Measurements from ENCODE around the gene SH3BP1. TPM values are rescaled to one million over a fixed set of nuclear protein-coding genes. Genes with fewer than 3 reads are reported as not detected.
A peak's percentile ranks its signal among the peaks of the same experiment; 100 is the strongest.

Gene SH3BP1
- total and polyA plus RNA-seq, 2 of the 13 experiments (the other 11 are each of a cell fraction or from before 2014, with no cell fraction given), result 8.4 to 18.5 TPM

DNA sequence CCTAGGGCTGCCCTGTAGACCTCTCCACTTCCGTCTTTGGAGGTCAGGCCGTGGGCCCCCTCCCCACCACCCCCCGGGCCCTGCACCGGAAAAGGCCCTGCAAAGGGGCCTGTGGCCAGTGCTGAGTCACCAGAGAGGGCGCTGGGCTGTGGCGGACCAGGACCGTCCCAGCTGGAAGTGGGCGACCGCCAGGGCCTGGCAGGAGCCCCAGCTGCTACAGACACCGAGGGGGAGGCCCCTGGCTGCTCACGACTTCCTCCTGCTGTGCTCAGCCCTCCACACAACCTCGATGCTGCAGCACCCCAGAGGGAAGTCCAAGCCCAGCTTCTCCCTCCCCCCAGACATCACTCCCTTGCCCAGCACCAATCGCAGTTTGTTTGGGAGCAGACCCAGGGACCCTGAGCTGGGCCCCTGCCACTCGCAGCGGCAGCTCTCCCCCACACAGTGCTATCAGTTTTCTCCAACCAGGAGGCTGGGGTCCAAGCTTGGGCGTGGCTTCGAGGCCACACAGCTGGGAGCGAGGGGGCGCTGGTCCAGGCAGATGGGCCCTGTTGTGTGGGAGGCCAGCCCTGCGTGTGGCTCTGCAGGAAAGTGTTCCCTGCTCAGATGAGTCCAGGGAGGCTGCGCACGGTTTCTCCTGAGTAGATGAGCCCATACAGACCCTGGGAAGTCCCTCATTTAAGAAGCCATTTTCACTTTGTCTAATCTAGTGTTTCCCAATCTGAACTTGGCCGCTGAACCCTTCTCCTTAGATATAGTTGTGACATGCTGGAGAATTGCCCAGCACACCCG lies 5.6 kb upstream of the SH3BP1 start (continued):
- TF ChIP-seq ZNF605 (CRISPR knock-in tag; IDR thresholded peaks at IDR 0.05), result peak; percentile 50; the same call in 1 of the 2 replicates
- TF ChIP-seq, protein P1, sequence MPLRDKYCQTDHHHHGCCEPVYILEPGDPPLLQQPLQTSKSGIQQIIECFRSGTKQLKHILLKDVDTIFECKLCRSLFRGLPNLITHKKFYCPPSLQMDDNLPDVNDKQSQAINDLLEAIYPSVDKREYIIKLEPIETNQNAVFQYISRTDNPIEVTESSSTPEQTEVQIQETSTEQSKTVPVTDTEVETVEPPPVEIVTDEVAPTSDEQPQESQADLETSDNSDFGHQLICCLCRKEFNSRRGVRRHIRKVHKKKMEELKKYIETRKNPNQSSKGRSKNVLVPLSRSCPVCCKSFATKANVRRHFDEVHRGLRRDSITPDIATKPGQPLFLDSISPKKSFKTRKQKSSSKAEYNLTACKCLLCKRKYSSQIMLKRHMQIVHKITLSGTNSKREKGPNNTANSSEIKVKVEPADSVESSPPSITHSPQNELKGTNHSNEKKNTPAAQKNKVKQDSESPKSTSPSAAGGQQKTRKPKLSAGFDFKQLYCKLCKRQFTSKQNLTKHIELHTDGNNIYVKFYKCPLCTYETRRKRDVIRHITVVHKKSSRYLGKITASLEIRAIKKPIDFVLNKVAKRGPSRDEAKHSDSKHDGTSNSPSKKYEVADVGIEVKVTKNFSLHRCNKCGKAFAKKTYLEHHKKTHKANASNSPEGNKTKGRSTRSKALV (CRISPR knock-in tag; IDR thresholded peaks at IDR 0.05), result no peak
- TF ChIP-seq ZNF136 (CRISPR knock-in tag; IDR thresholded peaks at IDR 0.05; ENCODE audit: low read depth), result no peak
- TF ChIP-seq, protein P2, sequence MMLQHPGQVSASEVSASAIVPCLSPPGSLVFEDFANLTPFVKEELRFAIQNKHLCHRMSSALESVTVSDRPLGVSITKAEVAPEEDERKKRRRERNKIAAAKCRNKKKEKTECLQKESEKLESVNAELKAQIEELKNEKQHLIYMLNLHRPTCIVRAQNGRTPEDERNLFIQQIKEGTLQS (CRISPR knock-in tag; IDR thresholded peaks at IDR 0.05), result no peak
- peak; percentile 37; the same call in 1 of the 2 replicates for TF ChIP-seq SIX1 (CRISPR knock-in tag; IDR thresholded peaks at IDR 0.05; ENCODE audit: borderline replicate concordance)
- peak; percentile 87 for TF ChIP-seq ZBTB7A (CRISPR knock-in tag; IDR thresholded peaks at IDR 0.05)
- TF ChIP-seq JUN (CRISPR knock-in tag; IDR thresholded peaks at IDR 0.05), result peak; percentile 31; the same call in 1 of the 2 replicates
- TF ChIP-seq TBL1XR1 (IDR thresholded peaks at IDR 0.05; ENCODE audit: borderline replicate concordance, low read length, partially characterized antibody), result no peak
- TF ChIP-seq, protein P3, sequence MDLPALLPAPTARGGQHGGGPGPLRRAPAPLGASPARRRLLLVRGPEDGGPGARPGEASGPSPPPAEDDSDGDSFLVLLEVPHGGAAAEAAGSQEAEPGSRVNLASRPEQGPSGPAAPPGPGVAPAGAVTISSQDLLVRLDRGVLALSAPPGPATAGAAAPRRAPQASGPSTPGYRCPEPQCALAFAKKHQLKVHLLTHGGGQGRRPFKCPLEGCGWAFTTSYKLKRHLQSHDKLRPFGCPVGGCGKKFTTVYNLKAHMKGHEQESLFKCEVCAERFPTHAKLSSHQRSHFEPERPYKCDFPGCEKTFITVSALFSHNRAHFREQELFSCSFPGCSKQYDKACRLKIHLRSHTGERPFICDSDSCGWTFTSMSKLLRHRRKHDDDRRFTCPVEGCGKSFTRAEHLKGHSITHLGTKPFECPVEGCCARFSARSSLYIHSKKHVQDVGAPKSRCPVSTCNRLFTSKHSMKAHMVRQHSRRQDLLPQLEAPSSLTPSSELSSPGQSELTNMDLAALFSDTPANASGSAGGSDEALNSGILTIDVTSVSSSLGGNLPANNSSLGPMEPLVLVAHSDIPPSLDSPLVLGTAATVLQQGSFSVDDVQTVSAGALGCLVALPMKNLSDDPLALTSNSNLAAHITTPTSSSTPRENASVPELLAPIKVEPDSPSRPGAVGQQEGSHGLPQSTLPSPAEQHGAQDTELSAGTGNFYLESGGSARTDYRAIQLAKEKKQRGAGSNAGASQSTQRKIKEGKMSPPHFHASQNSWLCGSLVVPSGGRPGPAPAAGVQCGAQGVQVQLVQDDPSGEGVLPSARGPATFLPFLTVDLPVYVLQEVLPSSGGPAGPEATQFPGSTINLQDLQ (CRISPR knock-in tag; IDR thresholded peaks at IDR 0.05), result no peak
- no peak for TF ChIP-seq ZNF644 (CRISPR knock-in tag; IDR thresholded peaks at IDR 0.05; ENCODE audit: low read depth)
- TF ChIP-seq BRCA1 (CRISPR knock-in tag; IDR thresholded peaks at IDR 0.05), result no peak
- TF ChIP-seq, protein P4, sequence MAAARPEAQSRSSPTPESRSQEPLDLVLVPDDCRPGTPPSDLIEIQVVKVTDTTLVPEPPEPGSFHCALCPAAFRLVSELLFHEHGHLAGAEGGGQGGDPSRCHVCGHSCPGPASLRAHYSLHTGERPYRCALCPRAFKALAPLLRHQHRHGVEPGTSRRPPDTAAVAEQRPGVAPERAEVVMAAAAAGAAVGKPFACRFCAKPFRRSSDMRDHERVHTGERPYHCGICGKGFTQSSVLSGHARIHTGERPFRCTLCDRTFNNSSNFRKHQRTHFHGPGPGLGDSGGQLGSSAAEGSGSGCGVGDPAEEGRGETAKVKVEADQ (CRISPR knock-in tag; IDR thresholded peaks at IDR 0.05; ENCODE audit: borderline replicate concordance), result no peak; the same call in 1 of the 2 replicates
- no peak; the same call in 1 of the 2 replicates for TF ChIP-seq JDP2 (CRISPR knock-in tag; IDR thresholded peaks at IDR 0.05; ENCODE audit: borderline replicate concordance)
- 0 out of 2 replicates have a peak, but pooled peaks have one; percentile 71 for TF ChIP-seq REL (CRISPR knock-in tag; conservative IDR thresholded peaks at IDR 0.05)
- TF ChIP-seq ZNF143 (CRISPR knock-in tag; IDR thresholded peaks at IDR 0.05), result no peak
- TF ChIP-seq NCOA1 (CRISPR knock-in tag; IDR thresholded peaks at IDR 0.05), result 0 out of 2 replicates have a peak, but pooled peaks have one; percentile 21
- peak; percentile 83 for TF ChIP-seq ZNF350 (CRISPR knock-in tag; IDR thresholded peaks at IDR 0.05; ENCODE audit: borderline replicate concordance, low read depth)
- TF ChIP-seq, protein P5, sequence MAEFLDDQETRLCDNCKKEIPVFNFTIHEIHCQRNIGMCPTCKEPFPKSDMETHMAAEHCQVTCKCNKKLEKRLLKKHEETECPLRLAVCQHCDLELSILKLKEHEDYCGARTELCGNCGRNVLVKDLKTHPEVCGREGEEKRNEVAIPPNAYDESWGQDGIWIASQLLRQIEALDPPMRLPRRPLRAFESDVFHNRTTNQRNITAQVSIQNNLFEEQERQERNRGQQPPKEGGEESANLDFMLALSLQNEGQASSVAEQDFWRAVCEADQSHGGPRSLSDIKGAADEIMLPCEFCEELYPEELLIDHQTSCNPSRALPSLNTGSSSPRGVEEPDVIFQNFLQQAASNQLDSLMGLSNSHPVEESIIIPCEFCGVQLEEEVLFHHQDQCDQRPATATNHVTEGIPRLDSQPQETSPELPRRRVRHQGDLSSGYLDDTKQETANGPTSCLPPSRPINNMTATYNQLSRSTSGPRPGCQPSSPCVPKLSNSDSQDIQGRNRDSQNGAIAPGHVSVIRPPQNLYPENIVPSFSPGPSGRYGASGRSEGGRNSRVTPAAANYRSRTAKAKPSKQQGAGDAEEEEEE (CRISPR knock-in tag; IDR thresholded peaks at IDR 0.05; ENCODE audit: borderline replicate concordance), result no peak
- TF ChIP-seq HNRNPLL (IDR thresholded peaks at IDR 0.05; ENCODE audit: low read depth, low read length, poor library complexity, severe bottlenecking), result peak; percentile 4
- TF ChIP-seq PRMT3 (CRISPR knock-in tag; IDR thresholded peaks at IDR 0.05; ENCODE audit: borderline replicate concordance, low read depth), result no peak
- no peak for TF ChIP-seq RFXANK (CRISPR knock-in tag; IDR thresholded peaks at IDR 0.05)
- no peak for TF ChIP-seq ZNF543 (CRISPR knock-in tag; IDR thresholded peaks at IDR 0.05)

All from HepG2 (cell line).